Measurements from ENCODE around the gene CLEC20A.

Gene CLEC20A

DNA sequence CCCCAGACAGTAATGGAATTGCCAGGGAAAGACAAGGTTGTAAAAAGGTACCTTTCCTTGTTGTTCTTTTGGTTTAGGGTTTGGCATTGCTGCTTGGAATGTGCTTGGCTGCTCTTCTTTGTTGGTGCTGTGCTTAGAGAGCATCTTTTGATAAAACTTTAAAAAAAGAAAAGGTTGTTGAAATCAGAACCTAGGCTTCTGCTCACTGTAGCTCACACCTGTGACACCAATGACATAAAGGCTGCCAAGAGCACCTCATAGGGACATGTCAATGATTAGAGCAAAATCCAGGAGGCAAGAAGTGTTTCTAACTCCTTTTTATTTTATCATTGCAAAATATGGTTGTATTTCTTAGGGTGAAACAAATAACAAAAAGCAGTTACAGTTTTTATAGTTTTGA, 28.9 kb downstream of the CLEC20A start:
- DNase-seq, result no peak

DNA sequence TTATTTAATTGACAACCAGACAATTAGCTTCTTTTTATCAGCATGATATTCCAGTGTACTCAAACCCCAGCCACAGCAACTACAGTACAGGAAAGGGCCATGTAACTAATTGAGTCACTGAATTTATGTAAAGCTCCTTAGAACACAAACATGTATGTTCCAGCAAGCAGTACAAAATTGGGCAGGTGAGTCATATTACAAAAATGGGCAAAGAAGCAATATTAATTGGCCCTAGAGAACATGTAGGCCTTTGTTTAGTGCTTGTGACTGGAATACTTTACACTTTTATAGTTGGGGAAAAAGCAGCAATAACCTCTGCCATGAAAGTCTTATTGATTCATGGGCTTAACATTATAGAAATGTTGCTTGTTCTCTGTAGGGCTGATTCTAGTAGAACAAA, 31.8 kb downstream of the CLEC20A start:
- DNase-seq, result no peak

DNA sequence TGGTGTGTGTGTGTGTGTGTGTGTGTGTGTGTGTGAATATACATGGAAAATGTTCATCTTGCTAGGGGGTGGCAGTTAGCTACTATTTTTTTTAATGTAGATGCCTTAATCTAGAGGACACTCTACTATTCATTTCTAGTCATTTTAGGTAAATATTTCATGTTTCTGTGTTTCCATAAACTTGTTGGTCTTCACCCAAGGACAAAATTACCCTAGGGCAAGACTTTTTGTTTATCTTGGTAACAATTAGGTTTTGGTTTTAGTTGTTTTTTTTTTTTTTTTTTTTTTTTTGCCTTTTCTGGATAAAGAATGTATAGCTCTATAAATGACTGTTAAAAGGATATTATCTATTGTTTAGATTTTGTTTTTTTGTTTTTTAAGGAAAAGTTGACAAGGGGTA, 32.2 kb downstream of the CLEC20A start:
- no peak for DNase-seq

DNA sequence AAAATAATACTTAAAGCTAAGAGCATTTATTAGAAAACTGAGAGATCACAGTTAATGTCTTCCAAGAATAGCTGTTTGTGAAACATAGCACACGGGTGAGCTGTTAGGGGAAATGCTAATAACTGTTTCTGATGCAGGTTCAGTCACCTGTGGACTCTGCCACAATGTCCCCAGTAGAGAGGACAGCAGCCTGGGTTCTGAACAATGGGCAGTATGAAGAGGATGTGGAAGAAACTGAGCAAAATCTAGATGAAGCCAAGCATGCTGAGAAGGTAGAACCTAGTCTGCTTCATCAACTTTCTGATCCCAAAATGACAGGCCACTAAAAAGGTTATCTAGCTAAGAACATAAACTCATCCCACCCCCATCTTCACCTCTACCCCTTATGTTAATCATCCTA, 32.6 kb downstream of the CLEC20A start:
- DNase-seq, result no peak

DNA sequence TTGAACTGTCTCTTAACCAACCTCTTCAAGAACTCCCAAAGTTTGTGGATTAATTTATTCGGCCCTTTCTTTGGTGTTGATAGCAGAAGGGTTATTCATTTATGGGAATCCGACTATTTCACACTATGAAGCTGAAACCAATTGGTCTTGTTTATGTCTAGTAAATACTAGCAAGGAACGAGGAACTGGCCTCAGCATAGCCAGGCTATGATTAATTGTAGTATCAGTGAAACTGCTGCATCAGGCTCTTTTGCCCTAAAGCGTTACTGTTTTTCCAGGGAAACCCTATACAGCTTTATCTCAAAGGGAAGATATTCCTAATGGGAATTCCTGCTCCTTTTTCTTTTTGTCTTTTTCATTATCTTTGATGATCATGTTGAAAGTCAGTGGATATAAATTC, 35.1 kb downstream of the CLEC20A start:
- no peak for DNase-seq

DNA sequence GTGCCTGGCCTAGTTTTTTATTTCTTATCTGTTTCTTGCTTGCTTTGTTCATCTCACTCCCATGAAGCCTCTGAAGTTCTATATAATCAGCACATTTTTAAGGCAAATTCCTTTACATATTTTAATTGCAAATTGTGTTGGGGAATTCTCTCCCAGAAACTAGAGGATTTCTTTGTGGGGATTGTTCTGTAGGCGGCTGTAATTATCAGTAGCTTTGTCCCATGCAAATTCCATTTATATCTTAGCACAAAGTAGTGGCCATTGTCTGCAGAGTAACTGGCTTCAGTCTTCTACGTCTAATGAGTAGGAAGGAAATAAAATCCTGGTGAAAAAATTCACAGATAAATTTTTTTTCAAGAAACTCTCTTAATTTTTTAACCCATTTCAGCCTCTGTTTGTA, 35.7 kb downstream of the CLEC20A start:
- no peak for DNase-seq

DNA sequence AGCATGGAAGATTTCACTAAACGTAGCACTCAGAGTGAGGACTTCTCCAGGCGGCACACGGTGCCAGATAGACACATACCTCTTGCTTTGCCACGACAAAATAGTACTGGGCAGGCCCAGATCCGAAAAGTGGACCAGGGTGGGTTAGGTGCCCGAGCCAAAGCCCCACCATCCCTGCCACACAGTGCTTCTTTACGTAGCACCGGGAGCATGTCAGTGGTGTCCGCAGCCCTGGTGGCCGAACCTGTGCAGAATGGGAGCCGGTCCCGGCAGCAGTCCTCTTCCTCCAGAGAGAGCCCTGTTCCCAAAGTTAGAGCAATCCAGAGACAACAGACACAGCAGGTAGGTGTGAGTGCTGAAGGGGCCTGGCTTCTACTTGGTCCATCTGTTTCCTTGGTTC, 38.6 kb downstream of the CLEC20A start:
- DNase-seq, result no peak

DNA sequence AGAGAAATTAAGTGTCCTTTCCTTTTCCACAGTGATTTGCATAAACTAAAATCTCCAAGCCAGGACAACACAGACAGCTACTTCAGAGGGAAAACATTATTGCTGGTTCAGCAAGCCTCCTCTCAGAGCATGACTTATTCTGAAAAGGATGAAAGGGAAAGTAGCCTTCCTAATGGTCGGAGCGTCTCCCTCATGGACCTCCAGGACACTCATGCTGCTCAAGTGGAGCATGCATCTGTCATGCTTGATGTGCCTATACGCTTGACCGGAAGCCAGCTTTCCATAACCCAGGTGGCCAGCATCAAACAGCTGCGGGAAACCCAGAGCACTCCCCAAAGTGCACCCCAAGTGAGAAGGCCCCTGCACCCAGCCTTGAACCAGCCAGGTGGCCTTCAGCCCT, 39.1 kb downstream of the CLEC20A start:
- DNase-seq, result no peak

DNA sequence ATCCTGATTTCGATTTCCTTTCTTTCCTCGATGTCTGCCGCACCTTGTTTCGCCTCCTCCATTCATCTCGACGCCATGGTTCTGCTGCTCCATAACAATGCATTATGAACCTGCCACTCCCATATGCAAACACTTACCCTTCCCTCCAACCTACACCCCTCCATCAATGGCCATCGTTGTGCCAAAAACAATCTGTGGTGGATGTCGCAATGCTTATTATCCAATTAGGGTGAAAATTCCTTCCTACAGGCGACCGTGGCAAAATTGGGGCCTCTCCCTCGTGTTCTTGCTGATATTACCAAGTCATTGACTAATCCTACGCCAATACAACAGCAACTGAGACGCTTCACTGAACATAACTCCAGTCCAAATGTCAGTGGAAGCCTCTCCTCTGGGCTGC, 40.3 kb downstream of the CLEC20A start:
- DNase-seq, result no peak

DNA sequence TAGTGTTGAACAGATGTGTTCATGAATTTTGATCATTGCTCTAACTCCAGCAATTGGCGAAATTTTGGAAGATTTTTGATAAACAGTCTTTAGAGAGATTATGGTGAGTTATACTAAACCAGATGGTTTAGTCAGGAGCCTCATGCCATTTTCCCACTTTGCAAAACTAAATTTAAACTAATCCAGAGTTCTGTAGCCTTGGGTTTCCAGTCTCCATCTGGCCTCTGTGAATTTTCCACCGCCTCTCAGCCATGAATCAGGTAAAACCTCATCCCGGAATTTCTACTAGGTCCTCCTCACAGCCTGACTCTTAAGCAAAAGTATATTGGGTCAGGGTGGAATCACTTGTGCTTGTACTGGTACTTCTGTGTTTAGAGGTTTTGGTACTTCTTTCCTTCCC, 44.8 kb downstream of the CLEC20A start:
- DNase-seq, result no peak

DNA sequence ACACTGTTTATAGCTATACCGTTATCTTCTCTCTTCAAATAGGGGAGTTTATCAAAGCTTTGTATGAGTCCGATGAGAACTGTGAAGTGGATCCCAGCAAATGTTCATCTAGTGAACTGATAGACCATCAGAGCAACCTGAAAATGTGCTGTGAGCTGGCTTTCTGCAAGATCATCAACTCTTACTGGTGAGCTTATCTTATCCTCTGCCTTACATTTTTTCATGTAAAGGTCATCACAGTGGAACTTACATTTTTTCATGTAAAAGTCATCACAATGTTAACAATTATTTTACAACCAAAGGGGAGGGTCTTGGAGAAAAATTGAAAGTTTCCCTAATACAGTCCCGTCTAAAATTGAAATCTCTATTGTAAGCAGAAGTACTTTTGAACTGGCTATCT, 45.2 kb downstream of the CLEC20A start:
- DNase-seq, result no peak

DNA sequence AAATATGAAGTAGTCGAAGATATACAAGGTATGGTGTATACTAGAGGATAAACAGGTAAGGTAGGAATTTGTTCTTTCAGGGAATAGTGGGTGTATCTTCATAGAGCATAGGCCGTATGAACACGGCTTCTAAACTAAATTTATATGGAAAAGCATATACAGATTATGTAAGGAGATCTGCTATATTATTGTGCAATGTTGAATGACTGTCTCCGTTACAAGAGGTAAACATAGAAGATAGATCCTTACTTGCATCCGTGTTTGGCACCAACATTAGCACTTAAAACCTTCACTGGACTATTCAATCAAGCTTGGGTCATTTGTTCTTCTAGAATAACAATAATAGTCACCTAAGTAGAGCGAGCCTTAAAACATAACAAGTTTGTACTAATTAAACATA, 45.9 kb downstream of the CLEC20A start:
- no peak for DNase-seq

DNA sequence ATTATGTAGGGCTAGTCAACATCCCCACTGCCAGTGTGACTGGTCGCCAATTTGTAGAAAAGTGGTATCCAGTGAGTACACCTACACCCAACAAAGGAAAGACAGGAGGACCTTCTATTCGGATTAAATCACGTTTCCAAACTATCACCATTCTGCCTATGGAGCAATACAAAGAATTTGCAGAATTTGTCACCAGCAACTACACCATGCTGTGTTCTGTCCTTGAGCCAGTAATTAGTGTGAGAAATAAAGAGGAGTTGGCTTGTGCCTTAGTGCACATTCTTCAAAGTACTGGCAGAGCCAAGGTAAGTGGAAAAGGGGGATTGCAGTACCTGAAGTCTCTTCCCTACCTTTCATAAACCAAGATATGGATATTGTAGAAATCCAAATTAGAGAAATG, 53.8 kb downstream of the CLEC20A start:
- no peak for DNase-seq

DNA sequence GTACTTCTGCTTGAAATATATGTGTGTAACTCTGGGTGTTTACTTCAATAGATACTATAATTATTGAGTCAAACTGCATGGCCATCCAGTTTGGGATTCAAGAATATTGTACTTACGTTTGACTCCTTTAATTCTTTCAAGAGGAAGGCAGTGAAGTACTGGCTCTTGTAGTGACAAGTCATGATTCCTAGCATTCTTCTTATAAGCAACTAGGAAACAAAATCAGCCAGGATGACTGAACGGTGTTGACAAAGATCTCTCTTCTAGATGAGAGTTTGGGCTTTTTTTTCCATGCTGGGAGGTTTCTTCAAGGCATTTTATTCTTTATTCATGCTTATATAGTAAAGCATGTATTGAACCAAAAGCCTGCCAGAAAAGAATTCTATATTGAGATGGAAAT, 58.3 kb downstream of the CLEC20A start:
- DNase-seq, result no peak

DNA sequence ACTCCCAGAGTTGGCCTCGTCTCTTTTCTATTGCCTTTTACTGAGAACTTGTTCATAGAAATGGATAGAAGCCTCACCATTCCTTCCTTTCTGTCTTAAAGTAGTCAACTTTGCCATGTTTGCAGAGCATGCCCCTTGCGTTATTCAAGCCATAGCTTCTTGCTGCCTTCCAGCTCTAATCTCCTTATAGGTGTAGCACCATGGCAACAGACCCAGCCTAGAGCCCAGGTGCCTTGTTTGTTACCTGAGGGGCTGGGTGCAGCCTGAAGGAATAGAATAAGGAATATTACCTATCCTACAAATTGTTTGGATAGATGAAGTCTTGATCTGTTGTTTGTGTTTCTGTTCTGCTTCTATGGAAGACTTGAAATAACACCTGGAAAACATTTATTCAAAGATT, 59.9 kb downstream of the CLEC20A start:
- DNase-seq, result no peak

DNA sequence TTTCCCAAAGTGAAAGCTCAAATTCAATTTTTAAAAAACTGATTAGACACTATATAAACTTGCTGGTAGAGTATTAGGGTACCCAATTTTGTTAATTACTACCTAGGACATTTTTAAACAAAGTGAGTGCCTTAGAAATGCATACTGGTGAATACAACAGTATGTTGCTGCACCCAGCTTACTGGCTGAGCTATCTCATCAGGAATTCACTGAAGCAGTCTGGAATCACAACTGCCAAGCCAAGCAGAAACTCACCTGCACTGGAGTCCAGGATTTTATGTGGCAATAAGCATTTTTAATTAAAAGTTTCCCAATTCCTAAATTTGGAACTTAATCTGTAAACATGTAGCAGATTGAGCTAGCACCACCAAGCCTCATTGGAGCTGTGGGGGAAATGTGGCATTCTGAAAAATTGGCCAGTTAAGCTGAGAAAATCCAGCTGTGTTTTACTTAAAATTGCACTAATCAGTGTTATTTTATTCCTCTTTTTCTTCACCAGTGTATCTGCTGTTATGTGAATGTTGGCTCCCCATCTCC, 61.8 kb downstream of the CLEC20A start:
- no peak for DNase-seq

DNA sequence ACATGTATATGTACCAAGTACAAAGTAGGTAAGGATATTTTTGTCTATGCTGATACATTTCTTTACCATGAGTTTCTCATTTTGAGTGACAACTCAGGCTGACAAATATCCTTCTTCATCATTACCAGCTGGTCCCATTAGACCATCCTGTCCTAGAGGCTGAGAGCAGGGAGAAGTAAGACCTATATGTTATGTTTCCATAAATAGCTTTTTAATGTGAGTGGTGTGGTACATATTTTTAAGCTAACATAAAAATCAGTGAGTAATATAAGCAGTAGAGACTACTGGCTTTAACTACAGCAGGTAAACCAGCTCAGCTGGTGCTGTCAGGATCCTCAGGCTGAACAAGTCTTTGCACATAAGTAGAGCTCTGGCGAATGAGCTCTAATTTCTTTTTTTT, 62.4 kb downstream of the CLEC20A start:
- no peak for DNase-seq
